GM12875 (cell line): ENCODE data around the gene HMMR.
A peak's percentile ranks its signal among the peaks of the same experiment; 100 is the strongest.

Experiments
- H3K4me3 ChIP-seq: one replicate; pipeline ENCODE4 v1.5.1; 2011; ENCODE audit warnings: low read depth, low read length, control low read depth
- TF ChIP-seq, protein P1 (sequence below): IDR thresholded peaks from 2 replicates; pipeline ENCODE4 v1.5.1; 2011; ENCODE audit warnings: low read depth, mild to moderate bottlenecking, control low read depth, inconsistent platforms, low read length, moderate library complexity, borderline replicate concordance; ENCODE audit not compliant: insufficient read depth

Gene HMMR

DNA sequence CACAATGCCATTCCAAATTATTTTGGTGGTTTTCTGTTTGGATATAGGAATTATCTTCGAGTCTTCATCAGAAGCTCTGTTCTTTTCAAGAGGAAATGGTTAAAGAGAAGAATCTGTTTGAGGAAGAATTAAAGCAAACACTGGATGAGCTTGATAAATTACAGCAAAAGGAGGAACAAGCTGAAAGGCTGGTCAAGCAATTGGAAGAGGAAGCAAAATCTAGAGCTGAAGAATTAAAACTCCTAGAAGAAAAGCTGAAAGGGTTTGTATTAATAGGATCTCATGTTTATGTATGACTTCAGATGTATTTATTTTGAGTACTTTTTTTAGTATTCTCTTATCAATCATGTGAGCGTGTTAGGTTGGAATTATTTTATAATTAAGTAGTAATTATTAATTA, 15.0 kb downstream of the HMMR start:
- TF ChIP-seq, protein P1, sequence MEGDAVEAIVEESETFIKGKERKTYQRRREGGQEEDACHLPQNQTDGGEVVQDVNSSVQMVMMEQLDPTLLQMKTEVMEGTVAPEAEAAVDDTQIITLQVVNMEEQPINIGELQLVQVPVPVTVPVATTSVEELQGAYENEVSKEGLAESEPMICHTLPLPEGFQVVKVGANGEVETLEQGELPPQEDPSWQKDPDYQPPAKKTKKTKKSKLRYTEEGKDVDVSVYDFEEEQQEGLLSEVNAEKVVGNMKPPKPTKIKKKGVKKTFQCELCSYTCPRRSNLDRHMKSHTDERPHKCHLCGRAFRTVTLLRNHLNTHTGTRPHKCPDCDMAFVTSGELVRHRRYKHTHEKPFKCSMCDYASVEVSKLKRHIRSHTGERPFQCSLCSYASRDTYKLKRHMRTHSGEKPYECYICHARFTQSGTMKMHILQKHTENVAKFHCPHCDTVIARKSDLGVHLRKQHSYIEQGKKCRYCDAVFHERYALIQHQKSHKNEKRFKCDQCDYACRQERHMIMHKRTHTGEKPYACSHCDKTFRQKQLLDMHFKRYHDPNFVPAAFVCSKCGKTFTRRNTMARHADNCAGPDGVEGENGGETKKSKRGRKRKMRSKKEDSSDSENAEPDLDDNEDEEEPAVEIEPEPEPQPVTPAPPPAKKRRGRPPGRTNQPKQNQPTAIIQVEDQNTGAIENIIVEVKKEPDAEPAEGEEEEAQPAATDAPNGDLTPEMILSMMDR = no peak
- H3K4me3 ChIP-seq = no peak overlapping the region

DNA sequence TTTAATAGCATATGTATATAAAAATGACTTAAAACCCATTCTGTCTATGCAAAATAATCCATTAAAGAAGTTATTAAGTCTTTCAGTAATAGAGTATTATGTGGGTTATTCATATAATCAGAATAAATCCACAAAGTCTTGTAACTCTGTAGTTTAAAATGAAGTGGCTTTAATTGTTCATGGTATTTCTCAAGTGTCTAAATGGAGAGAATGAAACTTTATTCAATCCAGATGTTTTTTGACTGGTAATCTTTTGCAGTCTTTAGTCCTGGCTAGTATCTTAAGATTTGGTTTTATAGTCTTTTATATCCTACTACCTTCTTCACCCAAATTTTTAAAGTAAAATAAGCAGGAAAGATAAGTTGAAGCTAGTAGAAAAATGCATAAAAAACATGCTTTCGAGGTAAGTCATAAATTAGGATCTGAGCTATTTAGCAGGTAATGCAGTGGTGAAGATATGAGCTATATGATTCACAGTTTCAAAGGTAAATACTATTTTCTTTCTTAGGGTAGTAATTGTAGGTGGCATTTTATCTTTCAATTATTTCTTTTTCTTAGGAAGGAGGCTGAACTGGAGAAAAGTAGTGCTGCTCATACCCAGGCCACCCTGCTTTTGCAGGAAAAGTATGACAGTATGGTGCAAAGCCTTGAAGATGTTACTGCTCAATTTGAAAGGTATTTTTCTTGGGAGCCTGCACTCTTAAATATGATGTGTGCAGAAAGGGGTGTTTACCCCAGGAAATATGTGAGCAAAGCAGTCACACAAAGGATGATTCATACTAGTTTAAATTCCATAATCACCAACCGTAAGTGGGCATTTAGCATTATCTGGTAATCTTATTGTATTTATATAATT, 17.9 kb downstream of the HMMR start:
- TF ChIP-seq, protein P1 = no peak
- H3K4me3 ChIP-seq = no peak overlapping the region

DNA sequence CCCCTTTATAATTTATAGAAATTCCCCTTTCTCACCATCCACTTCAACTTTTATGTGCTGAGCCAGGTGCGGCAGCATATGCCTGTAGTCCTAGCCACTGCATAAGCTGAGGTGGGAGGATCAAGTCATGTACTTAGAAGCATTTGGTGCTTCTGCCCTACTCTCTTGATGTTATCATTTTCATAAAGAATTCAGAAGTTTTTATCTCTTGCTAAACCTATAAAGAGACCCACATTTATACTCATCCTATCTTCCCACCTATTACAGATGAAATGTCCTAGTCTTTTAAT, 18.5 kb downstream of the HMMR start:
- TF ChIP-seq, protein P1 = no peak

DNA sequence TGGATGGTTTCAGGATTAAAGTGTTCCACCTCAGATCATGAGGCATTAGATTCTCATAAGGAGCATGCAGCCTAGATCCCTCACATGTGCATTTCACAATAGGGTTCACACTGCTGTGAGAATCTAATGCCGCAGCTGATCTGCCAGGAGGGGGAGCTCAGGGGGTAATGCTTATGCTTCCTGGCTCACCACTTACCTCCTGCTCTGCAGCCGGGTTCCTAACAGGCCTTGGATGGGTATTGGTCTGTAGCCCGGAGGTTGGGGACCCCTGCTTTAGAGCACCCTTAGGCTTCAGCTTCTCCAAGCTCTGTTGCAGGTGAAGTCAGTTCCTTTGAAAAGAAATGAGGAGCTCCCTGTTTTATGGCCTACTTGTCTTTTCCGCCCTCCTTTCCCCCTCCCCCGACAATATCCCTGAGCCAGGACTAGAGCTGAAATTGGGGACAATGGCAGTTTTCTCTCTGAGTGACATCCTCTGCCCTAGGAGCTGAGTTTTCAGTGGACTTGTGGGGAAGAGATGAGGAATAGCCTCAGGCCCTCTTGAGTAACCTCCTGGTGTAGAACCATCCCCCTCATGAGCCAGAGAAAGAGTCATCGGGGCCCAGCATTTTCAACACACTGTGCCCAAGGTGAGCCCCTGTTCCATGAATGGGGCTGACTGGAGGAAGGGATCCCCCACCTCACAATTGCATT, 28.8 kb downstream of the HMMR start:
- TF ChIP-seq, protein P1 = 0 out of 2 replicates have a peak, but pooled peaks have one; percentile 6
- H3K4me3 ChIP-seq = no peak overlapping the region

More for the DNA sequence above, 18.5 kb downstream of the HMMR start:
- no peak overlapping the region for H3K4me3 ChIP-seq

DNA sequence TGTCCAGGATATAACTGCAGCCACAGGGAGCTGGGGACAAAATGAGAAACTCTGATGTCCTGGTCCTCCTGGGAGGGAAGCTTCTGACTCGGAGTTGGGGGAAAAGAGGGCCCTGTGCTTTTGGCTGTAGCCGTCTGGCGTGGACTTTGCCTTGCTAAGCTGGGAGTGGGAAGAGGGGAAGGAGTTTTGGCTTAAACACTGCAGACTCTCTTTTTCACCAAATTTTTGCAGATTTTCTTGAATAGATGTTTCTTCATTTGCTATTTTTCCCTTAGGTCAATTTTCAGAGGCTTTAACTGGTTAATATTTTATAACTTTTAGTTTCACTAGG, 29.3 kb downstream of the HMMR start:
- H3K4me3 ChIP-seq = no peak overlapping the region
- TF ChIP-seq, protein P1 = no peak

DNA sequence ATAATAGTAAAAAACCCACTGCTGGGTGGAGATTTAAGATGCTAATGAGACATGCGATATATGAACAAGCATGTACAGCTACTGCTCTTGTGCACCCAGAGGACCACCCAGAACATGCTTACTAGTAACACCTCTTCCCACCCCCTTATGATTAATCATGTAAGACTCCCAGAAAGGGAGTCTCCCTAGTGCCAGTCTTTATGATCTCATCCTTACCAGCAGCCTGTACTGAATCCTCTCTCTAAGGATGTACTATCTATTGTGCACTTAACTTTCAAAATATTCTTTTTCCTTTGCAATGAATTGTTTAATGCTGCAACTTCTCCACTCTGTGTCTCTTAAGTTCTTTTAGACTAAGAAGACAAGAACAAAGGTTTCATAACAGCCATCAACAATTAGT, 35.9 kb downstream of the HMMR start:
- TF ChIP-seq, protein P1 = no peak
- no peak overlapping the region for H3K4me3 ChIP-seq

DNA sequence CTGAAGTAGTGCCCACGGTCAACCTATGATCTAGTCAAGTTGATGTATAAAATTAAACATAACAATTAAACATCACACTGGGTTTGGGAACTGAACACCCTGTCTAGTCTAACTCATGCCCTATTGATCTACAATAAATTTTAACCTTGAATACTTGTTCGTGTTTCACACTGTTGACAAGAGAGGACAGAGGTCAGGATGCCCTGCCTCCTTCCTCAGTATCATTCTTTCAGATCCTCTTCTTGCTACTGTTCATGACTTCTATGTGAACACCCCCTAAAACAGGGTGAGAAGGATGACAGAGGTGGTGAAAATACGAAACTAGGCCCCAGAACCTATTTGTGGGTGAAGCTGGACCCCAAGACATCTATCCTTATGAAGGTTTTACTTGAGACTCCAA, 36.9 kb downstream of the HMMR start:
- no peak overlapping the region for H3K4me3 ChIP-seq
- TF ChIP-seq, protein P1 = no peak
